ENCODE data around the gene TRPM6. TPM values are rescaled to one million over a fixed set of nuclear protein-coding genes. Genes with fewer than 3 reads are reported as not detected.

TRPM6 gene
- total RNA-seq, 4 donors from 2014 or later, result 0.30 to 2.9 (median 0.97) TPM

DNA sequence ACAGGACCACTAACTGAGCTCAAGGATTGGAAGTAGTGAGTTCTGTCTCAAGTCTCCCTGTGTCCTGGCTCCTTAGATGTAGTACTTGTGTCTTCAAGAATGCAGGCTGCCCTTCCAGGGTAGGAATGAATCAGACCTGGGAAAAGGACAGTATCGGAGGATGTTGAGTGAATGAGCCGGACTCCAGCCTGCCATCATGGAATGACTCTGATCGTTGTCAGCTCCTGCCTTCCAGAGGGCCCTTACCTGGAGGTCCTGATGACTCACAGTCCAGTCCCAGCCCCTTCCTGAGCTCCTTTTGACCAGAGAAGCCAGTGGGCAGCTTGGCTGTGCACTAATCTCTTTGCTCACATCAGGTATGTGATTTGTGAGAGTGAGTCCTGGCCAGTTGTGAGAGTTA is 161.1 kb downstream of the TRPM6 start:
- H3K36me3 ChIP-seq, result no peaks in the 10 kb centered on the region
- no peaks in the 10 kb centered on the region for H3K27me3 ChIP-seq
- H3K9me3 ChIP-seq, result no peaks in the 10 kb centered on the region
- no peak for DNase-seq (ENCODE audit: low spot score in 2 of 2)
- H3K4me1 ChIP-seq, result peaks cover 0 to 11% (median 0%) of the 10 kb centered on the region in 4 donors
- H3K27ac ChIP-seq, result no peak overlapping the region
- WGBS, 2 donors, result 93 to 95% methylated on average over 3 of the region's 3 CpGs
- TF ChIP-seq, protein P1, sequence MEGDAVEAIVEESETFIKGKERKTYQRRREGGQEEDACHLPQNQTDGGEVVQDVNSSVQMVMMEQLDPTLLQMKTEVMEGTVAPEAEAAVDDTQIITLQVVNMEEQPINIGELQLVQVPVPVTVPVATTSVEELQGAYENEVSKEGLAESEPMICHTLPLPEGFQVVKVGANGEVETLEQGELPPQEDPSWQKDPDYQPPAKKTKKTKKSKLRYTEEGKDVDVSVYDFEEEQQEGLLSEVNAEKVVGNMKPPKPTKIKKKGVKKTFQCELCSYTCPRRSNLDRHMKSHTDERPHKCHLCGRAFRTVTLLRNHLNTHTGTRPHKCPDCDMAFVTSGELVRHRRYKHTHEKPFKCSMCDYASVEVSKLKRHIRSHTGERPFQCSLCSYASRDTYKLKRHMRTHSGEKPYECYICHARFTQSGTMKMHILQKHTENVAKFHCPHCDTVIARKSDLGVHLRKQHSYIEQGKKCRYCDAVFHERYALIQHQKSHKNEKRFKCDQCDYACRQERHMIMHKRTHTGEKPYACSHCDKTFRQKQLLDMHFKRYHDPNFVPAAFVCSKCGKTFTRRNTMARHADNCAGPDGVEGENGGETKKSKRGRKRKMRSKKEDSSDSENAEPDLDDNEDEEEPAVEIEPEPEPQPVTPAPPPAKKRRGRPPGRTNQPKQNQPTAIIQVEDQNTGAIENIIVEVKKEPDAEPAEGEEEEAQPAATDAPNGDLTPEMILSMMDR (IDR thresholded peaks at IDR 0.05), result no peak
- TF ChIP-seq POLR2A (IDR thresholded peaks at IDR 0.05) (no peak), EP300 (IDR thresholded peaks at IDR 0.05) (no peak)
- no peak overlapping the region for H3K4me3 ChIP-seq

DNA sequence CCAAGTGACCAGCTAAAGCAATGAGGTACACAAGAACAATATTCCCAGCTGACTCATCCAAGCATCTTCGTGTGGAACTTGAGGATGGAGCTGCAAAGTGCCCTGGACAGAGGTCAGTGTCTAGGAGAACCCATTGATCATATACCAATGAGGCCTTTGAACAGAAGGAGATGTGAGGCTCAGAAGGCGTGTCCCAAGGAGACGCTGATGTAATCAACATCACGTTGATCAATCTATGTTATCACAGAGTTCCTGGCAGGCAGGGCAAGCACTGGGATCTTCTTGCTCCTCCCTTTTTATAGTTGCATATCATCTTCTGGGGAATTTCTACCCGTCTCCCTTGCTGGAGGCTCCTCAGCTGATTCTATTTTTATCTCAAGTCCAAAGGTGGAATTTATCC is 163.4 kb downstream of the TRPM6 start:
- TF ChIP-seq POLR2A (IDR thresholded peaks at IDR 0.05), result no peak
- TF ChIP-seq, protein P1 (IDR thresholded peaks at IDR 0.05), result no peak
- no peak for TF ChIP-seq EP300 (IDR thresholded peaks at IDR 0.05)
- Histone ChIP-seq H3K9me3 (no peaks in the 10 kb centered on the region), H3K4me1 (peaks cover 0 to 7% (median 0%) of the 10 kb centered on the region in 4 donors), H3K36me3 (no peaks in the 10 kb centered on the region), H3K4me3 (no peak overlapping the region), H3K27ac (no peak overlapping the region), H3K27me3 (no peaks in the 10 kb centered on the region)
- DNase-seq (ENCODE audit: low spot score in 2 of 2), result no peak
- 70 to 74% methylated on average over 5 of the region's 5 CpGs for WGBS, 2 donors

DNA sequence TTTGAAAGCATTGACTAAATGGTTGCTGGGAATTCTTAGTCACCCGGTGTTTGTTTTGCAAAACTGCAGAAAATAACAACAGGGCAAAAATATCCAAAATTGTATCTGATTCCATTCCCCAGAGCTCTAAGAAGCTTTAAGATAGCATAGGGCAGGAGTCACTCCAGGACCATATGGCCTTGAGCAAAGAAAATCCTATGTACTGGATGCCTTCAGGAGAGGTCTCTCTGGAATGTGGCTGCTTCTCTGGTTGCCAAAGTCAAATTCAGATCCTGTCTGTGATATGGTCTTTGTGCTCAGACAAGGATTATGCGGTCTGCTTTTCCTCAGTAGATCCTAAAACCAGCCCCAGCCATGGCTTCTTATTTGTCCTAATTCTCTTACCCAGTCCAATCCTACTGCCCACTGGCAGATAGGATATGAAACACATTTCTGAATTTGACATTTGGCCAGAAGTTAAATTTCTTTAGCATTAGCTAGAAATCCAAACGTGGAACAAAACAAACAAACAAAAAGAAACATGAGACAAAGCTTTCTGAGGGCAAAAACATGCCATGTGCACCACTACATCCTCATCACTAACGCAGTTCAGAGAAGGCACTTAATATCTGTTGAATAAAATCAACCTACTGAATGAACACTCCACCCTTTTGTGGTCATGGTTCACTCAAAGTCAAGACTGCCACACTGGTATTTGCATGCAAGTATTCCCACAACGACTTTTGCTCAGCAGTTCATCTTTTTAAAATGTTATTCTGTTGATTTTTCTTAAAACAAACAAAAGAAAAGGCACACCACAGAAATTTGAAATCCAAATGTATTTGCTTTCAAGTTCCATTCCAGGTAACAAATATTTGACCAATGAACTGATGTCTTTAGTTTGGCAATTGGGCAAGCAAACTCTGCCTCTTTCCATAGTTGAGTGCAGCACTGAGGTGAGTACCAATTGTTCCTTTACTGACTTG is 165.7 kb downstream of the TRPM6 start:
- TF ChIP-seq, protein P1 (IDR thresholded peaks at IDR 0.05), result no peak
- no peak for TF ChIP-seq EP300 (IDR thresholded peaks at IDR 0.05)
- TF ChIP-seq POLR2A (IDR thresholded peaks at IDR 0.05), result no peak
- Histone ChIP-seq H3K9me3 (no peaks in the 10 kb centered on the region), H3K4me3 (no peak overlapping the region), H3K27ac (no peak overlapping the region), H3K27me3 (no peaks in the 10 kb centered on the region), H3K4me1 (no peaks in the 10 kb centered on the region), H3K36me3 (no peaks in the 10 kb centered on the region)
- no peak for DNase-seq (ENCODE audit: low spot score in 2 of 2)
- 55 to 64% methylated on average over 5 of the region's 5 CpGs for WGBS, 2 donors

DNA sequence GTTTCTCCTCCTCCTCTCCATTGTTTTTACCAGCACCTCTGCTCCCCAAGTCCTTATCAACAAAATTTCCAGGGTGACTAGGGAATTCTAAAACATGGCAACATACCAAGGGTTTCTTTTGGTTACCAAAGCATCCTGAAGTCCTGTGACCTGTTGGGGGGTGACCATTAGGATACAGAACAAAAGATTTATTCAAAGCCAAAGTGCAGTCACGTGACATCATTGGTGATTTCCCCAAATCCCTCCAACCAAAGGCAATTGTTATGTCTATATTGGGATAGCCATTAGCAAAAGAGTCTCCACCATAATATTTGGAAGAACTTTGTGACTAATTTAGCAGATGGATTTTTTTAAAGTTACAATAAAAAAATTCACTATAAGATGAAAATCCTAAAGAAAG is 168.4 kb downstream of the TRPM6 start:
- WGBS, 2 donors, result 69 to 78% methylated on average over 1 of the region's 1 CpG
- no peaks in the 10 kb centered on the region for H3K27me3 ChIP-seq
- H3K27ac ChIP-seq, result no peak overlapping the region

DNA sequence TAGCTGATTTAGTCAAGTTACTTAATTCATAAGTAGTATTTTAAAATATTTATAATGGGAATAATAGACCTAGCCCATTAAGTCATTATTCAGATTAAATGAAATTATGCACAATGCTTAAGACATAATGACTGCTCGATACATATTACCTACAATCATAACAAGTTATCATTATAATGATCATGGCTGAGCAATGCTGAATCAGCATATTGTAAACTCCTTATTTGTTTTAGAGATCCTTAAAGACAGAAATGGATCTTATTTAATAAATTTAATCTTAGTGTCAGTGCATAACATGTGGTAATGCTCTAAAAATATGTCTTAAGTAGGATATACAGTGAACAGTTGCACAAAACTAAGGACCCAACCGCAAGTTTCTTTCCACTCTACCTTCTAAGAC is 169.0 kb downstream of the TRPM6 start:
- Histone ChIP-seq H3K27ac (no peak overlapping the region), H3K4me1 (no peaks in the 10 kb centered on the region), H3K27me3 (no peaks in the 10 kb centered on the region), H3K36me3 (no peaks in the 10 kb centered on the region), H3K4me3 (no peak overlapping the region), H3K9me3 (no peaks in the 10 kb centered on the region)
- 94 to 97% methylated on average over 2 of the region's 2 CpGs for WGBS, 2 donors
- no peak for DNase-seq (ENCODE audit: low spot score in 2 of 2)
- TF ChIP-seq, protein P1 (IDR thresholded peaks at IDR 0.05), result no peak
- TF ChIP-seq EP300 (IDR thresholded peaks at IDR 0.05) (no peak), POLR2A (IDR thresholded peaks at IDR 0.05) (no peak)

More for the DNA sequence above, 168.4 kb downstream of the TRPM6 start:
- Histone ChIP-seq H3K4me1 (no peaks in the 10 kb centered on the region), H3K4me3 (no peak overlapping the region), H3K9me3 (no peaks in the 10 kb centered on the region), H3K36me3 (no peaks in the 10 kb centered on the region)
- DNase-seq (ENCODE audit: low spot score in 2 of 2), result no peak
- TF ChIP-seq, protein P1 (IDR thresholded peaks at IDR 0.05), result no peak
- TF ChIP-seq EP300 (IDR thresholded peaks at IDR 0.05), result no peak
